Activated CD8-positive, alpha-beta memory T cell treated with anti-CD3 and anti-CD28 coated beads, Interleukin-2, amount 10 ng/mL, durations not matched to agents 7 days and 5 days (primary cell): ENCODE measurements around the gene BTLA. TPM values are rescaled to one million over a fixed set of nuclear protein-coding genes. Genes with fewer than 3 reads are reported as not detected.
"Not testable (repeated sequence)": the region's sequence is repeated elsewhere in the genome, so short reads cannot be mapped to it uniquely, and the experiment has no call there.

Experiments
- ATAC-seq: fragments of 150-1000 bp; cut with Tn5 transposase; one replicate; pipeline ENCODE4 v1.10.0; 2021; ENCODE audit warnings: moderate library complexity
- CTCF ChIA-PET: fragments of 350-600 bp; sonication (Branson Sonifier 250); formaldehyde crosslinking; loops from one replicate; lab custom pipeline; 2021; ENCODE audit warnings: antibody characterized with exemption; lab: Charles Lee
- DNase-seq: peaks from one replicate; pipeline ENCODE4 v3.0.0-alpha.2; 2020
- H3K27ac Mint-ChIP-seq: one replicate; pipeline ENCODE4 v1.8.0; 2021; ENCODE audit warnings: mild to moderate bottlenecking, mixed read lengths
- H3K27me3 Mint-ChIP-seq: one replicate; pipeline ENCODE4 v1.8.0; 2021; ENCODE audit warnings: mixed read lengths
- H3K36me3 Mint-ChIP-seq: one replicate; pipeline ENCODE4 v1.8.0; 2021; ENCODE audit warnings: mild to moderate bottlenecking, mixed read lengths
- H3K4me1 Mint-ChIP-seq: one replicate; pipeline ENCODE4 v1.8.0; 2021; ENCODE audit warnings: mixed read lengths
- H3K4me3 Mint-ChIP-seq: one replicate; pipeline ENCODE4 v1.8.0; 2021; ENCODE audit warnings: mild to moderate bottlenecking, moderate library complexity, mixed read lengths
- H3K9me3 Mint-ChIP-seq: one replicate; pipeline ENCODE4 v1.8.0; 2022; ENCODE audit warnings: low read depth, mixed read lengths
- total RNA-seq, 2 experiments: library from RNA; stranded (reverse); gene quantifications; one replicate each; pipeline ENCODE4 v1.2.3, GENCODE V29; 2021

The BTLA gene
- total RNA-seq, 2 experiments from 2014 or later: 16.2 to 17.1 TPM

DNA sequence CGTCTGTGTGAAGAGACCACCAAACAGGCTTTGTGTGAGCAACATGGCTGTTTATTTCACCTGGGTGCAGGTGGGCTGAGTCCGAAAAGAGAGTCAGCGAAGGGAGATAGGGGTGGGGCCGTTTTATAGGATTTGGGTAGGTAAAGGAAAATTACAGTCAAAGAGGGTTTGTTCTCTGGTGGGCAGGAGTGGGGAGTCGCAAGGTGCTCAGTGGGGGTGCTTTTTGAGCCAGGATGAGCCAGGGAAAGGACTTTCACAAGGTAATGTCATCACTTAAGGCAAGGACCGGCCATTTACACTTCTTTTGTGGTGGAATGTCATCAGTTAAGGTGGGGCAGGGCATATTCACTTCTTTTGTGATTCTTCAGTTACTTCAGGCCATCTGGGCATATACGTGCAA, 76.4 kb downstream of the BTLA start:
- CTCF ChIA-PET, H3K36me3 Mint-ChIP-seq, H3K9me3 Mint-ChIP-seq, H3K4me3 Mint-ChIP-seq, ATAC-seq, DNase-seq, H3K27ac Mint-ChIP-seq, H3K27me3 Mint-ChIP-seq, H3K4me1 Mint-ChIP-seq: not testable (repeated sequence)

DNA sequence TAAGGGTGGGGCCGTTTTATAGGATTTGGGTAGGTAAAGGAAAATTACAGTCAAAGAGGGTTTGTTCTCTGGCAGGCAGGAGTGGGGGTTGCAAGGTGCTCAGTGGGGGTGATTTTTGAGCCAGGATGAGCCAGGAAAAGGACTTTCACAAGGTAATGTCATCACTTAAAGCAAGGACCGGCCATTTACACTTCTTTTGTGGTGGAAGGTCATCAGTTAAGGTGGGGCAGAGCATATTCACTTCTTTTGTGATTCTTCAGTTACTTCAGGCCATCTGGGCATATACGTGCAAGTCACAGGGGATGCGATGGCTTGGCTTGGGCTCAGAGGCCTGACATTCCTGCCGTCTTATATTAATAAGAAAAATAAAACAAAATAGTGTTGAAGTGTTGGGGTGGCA, 80.7 kb downstream of the BTLA start:
- DNase-seq, H3K27me3 Mint-ChIP-seq, ATAC-seq, H3K4me3 Mint-ChIP-seq, H3K36me3 Mint-ChIP-seq, H3K27ac Mint-ChIP-seq, H3K4me1 Mint-ChIP-seq, CTCF ChIA-PET, H3K9me3 Mint-ChIP-seq: not testable (repeated sequence)

DNA sequence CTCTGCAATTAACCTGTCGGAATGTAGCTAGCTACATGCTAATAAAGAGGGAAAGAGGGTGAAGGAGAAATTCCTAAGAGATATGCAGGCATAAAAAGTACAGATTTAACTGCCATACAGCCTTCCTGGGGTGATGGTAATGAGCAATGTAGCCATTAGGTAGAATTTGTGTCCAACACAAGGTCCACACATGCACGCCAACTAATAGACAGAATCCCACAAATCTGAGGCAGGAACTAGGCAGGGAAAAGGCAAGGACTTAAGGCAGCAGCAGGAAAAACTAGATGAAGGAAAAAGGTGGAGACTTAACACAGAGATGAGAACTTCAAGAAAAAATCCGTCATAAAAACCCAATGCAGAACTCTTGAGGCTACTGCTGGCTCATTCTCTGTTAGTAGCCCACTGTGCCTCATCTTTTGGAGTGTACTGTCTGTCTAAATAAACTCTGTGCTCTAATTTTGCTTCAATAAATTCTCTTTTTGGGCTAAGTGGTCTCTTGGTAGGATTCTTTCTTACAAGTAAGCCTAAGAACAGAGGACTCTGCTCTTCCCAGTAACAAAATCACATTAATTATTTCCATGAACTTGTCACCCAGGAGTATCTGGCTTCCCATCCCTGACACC, 81.5 kb downstream of the BTLA start:
- H3K4me3 Mint-ChIP-seq: no peak overlapping the region
- no peak for DNase-seq
- no peaks in the 10 kb centered on the region for H3K9me3 Mint-ChIP-seq
- peaks cover 4% of the 10 kb centered on the region for H3K4me1 Mint-ChIP-seq
- no peaks in the 10 kb centered on the region for H3K27me3 Mint-ChIP-seq
- CTCF ChIA-PET: no interaction called here
- no peak for ATAC-seq
- peaks cover 1% of the 10 kb centered on the region for H3K36me3 Mint-ChIP-seq
- H3K27ac Mint-ChIP-seq: no peak overlapping the region

DNA sequence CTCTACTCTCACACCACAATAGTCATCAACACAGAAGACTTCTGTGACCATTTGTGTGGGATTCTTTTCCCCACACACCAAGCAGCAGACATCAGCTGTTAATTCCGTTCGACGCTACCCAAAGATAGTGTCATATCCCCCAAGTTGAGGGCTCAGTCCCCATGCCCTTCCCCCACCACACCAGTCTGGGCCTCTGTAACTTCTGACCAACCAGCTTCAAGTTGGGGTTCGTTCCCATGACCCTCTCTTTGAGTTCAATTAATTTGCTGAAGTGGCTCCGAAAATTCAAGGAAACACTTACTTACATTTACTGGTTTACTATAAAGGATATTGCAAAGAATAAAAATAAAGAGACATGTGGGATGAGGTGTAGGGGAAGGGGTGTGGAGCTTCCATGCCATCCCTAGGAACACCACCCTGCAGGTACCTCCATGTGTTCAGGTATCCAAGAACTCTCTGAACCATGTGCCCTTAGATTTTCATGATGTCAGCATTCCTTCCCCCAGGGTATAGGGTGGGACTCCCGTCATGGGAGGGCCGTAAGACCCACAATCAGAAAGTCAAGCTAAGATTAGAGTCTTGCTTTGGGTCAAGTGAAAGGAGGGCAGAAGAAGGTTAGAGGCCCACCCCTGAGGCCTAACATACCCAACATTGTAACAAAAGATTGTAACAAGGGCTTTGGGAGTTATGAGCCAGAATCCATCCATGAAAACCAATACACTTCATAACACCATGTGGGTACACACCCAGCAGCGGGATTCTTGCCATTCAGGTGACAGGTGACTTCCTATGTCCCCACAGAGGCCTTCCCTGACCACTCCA, 82.7 kb downstream of the BTLA start:
- H3K27ac Mint-ChIP-seq: no peak overlapping the region
- H3K9me3 Mint-ChIP-seq: no peaks in the 10 kb centered on the region
- no peak overlapping the region for H3K4me3 Mint-ChIP-seq
- DNase-seq: no peak
- CTCF ChIA-PET: no interaction called here
- no peak for ATAC-seq
- peaks cover 9% of the 10 kb centered on the region for H3K4me1 Mint-ChIP-seq
- peaks cover 1% of the 10 kb centered on the region for H3K36me3 Mint-ChIP-seq
- no peaks in the 10 kb centered on the region for H3K27me3 Mint-ChIP-seq

DNA sequence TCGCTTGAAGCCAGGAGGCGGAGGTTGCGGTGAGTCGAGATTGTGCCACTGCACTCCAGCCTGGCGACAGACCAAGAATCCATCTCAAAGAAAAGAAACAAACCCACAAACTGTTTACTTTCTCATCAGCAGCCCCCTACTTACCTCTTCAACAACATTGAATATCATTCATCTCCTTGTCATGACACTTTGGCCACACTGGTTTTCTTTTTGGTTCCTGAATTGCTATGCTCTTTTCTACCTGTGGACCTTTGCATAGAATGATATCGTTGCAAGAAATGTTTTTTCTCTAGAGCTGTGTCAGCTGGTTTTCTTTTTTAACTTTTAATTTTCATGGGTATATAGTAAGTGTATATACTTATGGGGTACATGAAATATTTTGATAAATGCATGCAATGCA, 83.9 kb downstream of the BTLA start:
- DNase-seq (no peak), ATAC-seq (no peak)
- Mint-ChIP-seq H3K4me1 (peaks cover 9% of the 10 kb centered on the region), H3K36me3 (peaks cover 1% of the 10 kb centered on the region), H3K27ac (no peak overlapping the region), H3K27me3 (peaks cover 3% of the 10 kb centered on the region), H3K4me3 (no peak overlapping the region), H3K9me3 (no peaks in the 10 kb centered on the region)
- CTCF ChIA-PET: no interaction called here

Other genes starting within 250 kb of the BTLA start
- under 1 TPM in 1 of 2 experiments, not detected in 1; 0.28 TPM for gene SLC9C1, start 205.3 kb downstream of the BTLA start, total RNA-seq
- 1 to 10 TPM in 1 of 2 experiments, under 1 TPM in 1; 0.67 to 3.6 TPM for gene CD200, start 166.3 kb downstream of the BTLA start, total RNA-seq
- 10 to 100 TPM; 68.0 to 70.6 TPM for gene ATG3, start 62.5 kb upstream of the BTLA start, total RNA-seq
- 10 to 100 TPM; 17.4 to 23.2 TPM for gene SLC35A5, start 62.6 kb upstream of the BTLA start, total RNA-seq
- gene CCDC80, start 141.7 kb upstream of the BTLA start, total RNA-seq: 1 to 10 TPM in 1 of 2 experiments, under 1 TPM in 1; 0.35 to 1.5 TPM